Retinal pigment epithelial cell (primary cell): ENCODE data around the gene CREB3L2.
A peak's percentile ranks its signal among the peaks of the same experiment; 100 is the strongest.

Experiments
- DNase-seq: peaks from one replicate; pipeline ENCODE4 v3.0.0-alpha.2; 2010; ENCODE audit warnings: low read depth
- H3K4me3 ChIP-seq: 2 replicates; pipeline ENCODE4 v1.5.1; 2011; ENCODE audit warnings: mild to moderate bottlenecking, low read length, control low read depth, moderate library complexity
- TF ChIP-seq, protein P1 (sequence below): conservative IDR thresholded peaks from 2 replicates; pipeline ENCODE4 v1.5.1; 2011; ENCODE audit warnings: low read depth, low read length, control low read depth, inconsistent platforms

Gene CREB3L2

DNA sequence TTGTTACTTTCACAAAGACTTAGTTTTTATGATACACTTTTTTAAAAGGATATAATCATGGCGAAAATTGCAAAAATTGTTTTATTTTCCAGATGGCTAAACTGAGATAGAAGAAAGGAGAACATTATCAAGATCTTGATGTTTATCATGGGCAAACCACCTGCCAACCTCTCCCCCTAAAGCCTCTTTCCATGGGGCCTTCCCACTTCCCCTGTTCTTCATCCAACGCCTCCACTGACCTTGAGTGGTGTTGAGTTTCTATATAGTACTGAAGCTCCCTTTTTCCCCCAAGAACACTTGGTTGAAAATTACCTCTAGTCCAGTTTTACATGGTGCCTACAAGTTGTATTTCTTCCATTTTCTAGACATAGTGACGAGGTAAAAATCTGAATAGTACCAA lies 5.0 kb downstream of the CREB3L2 start:
- no peak overlapping the region for H3K4me3 ChIP-seq
- TF ChIP-seq, protein P1, sequence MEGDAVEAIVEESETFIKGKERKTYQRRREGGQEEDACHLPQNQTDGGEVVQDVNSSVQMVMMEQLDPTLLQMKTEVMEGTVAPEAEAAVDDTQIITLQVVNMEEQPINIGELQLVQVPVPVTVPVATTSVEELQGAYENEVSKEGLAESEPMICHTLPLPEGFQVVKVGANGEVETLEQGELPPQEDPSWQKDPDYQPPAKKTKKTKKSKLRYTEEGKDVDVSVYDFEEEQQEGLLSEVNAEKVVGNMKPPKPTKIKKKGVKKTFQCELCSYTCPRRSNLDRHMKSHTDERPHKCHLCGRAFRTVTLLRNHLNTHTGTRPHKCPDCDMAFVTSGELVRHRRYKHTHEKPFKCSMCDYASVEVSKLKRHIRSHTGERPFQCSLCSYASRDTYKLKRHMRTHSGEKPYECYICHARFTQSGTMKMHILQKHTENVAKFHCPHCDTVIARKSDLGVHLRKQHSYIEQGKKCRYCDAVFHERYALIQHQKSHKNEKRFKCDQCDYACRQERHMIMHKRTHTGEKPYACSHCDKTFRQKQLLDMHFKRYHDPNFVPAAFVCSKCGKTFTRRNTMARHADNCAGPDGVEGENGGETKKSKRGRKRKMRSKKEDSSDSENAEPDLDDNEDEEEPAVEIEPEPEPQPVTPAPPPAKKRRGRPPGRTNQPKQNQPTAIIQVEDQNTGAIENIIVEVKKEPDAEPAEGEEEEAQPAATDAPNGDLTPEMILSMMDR = no peak
- no peak for DNase-seq

DNA sequence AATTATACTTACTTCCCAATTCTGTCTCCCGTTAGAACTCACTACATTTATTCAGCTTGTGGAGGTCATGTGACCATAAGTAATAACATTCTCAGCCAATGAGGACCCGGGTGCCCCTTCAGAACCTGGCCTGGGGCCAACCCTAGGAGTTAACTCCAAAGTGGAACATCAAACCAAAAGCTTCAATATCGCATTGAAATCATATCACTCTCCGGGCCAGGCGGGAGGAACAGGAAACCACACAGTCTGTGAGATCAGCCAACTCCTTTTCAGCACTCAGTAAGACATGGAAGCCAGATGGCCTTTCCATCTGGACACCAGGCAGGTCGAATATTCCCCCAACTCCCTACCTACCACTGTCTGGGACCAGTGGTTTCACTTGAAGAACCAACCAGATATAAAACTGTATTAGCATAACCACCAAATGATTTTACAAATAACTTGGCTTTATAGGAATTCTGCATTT lies 5.5 kb downstream of the CREB3L2 start:
- no peak for DNase-seq
- TF ChIP-seq, protein P1 = no peak
- H3K4me3 ChIP-seq = no peak overlapping the region

DNA sequence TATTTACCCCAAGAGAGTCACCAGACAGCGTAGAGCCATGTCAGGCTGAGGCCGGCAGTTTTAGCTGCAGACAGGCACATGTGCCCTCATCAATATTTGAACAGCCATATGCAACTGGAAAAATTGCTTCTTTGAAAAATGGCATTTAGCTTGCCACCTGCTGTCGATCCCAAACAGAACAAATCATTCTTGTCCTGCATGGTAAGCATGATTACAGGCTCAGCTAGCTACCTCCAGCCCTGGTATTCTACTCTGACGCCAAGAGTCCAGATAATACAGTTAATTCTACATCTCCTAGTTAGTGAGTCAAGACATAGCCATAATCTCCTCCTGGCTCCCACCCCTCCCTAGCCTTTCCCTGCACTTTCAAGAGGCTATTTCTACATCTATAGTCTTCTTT lies 7.7 kb downstream of the CREB3L2 start:
- TF ChIP-seq, protein P1 = no peak
- peak; percentile 93 for DNase-seq
- H3K4me3 ChIP-seq = no peak overlapping the region

DNA sequence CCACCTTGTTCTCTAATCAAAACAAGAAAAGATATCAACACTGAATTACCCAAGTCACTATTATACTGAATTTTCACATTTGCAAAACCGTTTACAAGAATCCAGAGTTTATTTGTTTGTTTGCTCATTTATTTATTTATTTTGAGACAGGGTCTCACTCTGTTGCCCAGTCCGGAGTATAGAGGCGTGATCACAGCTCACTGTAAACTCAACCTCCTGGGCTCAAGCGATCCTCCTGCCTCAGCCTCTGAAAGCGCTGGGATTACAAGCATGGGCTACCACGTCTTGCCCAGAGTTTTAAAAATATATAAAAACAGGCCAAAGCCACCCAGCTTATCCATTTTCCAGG lies 8.5 kb downstream of the CREB3L2 start:
- H3K4me3 ChIP-seq = no peak overlapping the region
- no peak for DNase-seq
- TF ChIP-seq, protein P1 = no peak

DNA sequence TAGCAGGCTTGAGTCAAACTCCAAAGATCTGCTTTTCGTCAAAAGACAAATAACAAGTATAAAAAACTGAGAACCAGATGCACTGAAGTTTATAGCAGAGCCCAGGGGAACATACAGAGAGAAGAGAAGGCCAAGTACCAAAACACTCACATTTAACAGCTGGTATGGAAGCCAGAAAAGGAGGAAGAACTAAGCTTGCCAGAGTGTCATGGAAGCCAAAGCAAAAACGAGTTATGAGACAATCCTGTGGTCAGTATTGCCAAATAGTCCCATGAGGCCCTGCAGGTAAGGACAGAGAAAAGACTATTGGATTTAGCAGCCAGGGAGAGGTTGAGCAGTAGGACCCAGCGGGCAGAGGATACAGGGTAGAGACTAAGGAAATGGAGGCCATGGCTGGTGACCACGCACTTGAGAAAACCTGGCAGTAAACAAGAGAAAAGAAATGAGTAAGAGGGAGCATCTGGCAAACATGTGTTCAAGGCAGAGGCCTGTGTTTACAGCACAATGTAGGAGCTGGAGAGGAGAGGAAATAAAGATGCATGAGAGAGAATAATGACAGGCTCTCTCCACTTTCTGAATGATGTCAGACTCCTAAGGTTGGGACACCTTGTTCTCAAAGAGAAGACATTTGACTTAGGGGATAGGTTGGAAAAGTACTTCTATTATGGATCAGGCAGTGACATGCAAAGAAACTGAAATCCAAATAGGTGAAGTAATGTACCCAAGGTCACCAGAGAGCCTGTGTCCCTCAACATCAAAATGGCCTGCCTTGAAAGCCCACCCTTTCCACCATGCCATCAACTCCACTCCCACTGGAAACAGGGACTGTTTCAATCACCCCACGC lies 9.1 kb downstream of the CREB3L2 start:
- TF ChIP-seq, protein P1 = no peak
- DNase-seq = no peak
- H3K4me3 ChIP-seq = no peak overlapping the region

DNA sequence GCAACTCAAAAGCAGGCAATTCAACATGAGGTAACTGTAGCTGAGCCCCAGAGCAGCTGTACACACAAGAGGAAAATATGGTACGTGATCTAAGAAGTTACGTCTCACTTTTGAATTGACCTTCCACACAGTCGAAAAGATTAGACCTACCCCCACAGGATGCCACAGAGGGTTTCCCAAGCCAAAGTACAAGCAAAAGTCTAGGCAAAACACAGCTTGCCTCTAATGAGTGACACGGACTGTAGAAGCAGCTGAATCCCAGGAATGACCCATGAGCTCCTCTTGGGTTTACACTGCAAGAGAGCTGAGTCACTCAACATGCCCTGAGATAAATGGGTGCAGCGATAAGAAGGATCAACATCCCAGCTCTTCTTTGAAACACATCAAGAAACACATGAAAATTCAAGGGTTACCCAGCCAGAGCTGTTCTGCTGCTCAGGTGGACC lies 9.8 kb downstream of the CREB3L2 start:
- no peak overlapping the region for H3K4me3 ChIP-seq
- DNase-seq = peak; percentile 76
- TF ChIP-seq, protein P1 = no peak
